Measurements from ENCODE around the gene LGALS14. TPM values are rescaled to one million over a fixed set of nuclear protein-coding genes. Genes with fewer than 3 reads are reported as not detected.

The LGALS14 gene
- total RNA-seq, 2 experiments from 2014 or later = not detected

DNA sequence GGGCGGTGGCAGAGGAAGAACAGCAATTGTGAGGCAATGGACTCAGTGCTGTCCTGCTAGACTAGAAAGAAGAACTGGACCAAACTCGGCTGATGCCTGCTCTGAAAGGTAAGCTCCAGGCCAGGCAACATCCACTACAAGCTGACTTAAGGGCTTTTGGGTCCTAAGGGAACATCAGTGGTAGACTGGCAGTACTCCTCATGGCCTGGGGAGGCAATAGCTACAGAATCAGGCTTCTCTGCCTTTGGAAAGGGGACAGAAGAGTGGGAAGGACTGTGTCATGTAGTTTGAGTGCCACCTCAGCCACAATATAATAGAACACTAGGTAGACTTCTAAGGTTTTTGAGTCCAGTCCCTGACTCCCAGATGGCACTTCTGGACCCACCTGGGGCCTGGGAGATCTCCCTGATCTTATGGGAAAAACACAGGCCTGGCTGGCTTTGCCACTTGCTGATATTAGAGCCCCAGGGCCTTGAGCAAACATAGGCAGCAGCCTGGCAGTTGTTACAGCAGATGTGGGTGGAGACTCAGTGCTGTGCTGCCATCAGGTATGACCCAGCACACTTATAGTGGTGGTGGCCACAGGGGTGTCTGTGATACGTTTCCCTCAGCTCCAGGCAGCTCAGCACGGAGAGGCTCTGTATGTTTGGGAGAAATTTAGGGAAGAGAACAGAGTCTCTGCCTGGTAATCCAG, 42.7 kb downstream of the LGALS14 start:
- no peak for DNase-seq (ENCODE audit: low spot score)
- CTCF ChIA-PET (ENCODE audit: unreplicated experiment) = no interaction called here
- H3K36me3 ChIP-seq (ENCODE audit: insufficient read depth, low read length) = no peaks in the 10 kb centered on the region
- H3K9me3 ChIP-seq (ENCODE audit: low read length) = no peaks in the 10 kb centered on the region
- H3K4me1 ChIP-seq (ENCODE audit: insufficient read depth, low read length, poor library complexity, severe bottlenecking) = no peaks in the 10 kb centered on the region
- TF ChIP-seq, protein P1, sequence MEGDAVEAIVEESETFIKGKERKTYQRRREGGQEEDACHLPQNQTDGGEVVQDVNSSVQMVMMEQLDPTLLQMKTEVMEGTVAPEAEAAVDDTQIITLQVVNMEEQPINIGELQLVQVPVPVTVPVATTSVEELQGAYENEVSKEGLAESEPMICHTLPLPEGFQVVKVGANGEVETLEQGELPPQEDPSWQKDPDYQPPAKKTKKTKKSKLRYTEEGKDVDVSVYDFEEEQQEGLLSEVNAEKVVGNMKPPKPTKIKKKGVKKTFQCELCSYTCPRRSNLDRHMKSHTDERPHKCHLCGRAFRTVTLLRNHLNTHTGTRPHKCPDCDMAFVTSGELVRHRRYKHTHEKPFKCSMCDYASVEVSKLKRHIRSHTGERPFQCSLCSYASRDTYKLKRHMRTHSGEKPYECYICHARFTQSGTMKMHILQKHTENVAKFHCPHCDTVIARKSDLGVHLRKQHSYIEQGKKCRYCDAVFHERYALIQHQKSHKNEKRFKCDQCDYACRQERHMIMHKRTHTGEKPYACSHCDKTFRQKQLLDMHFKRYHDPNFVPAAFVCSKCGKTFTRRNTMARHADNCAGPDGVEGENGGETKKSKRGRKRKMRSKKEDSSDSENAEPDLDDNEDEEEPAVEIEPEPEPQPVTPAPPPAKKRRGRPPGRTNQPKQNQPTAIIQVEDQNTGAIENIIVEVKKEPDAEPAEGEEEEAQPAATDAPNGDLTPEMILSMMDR (conservative IDR thresholded peaks at IDR 0.05; ENCODE audit: low read length) = no peak
- no peak for TF ChIP-seq EZH2phosphoT487 (IDR thresholded peaks at IDR 0.05; ENCODE audit: borderline replicate concordance, low read depth, low read length)
- POLR2A ChIA-PET = no interaction called here
- no peak overlapping the region for H3K27ac ChIP-seq (ENCODE audit: low read depth, low read length, poor library complexity, severe bottlenecking)
- H4K20me1 ChIP-seq (ENCODE audit: insufficient read depth, low read length) = no peaks in the 10 kb centered on the region
- no peak overlapping the region for H3K4me2 ChIP-seq (ENCODE audit: low read length)
- H3K79me2 ChIP-seq (ENCODE audit: insufficient read depth, low read depth, low read length) = no peaks in the 10 kb centered on the region
- H2AFZ ChIP-seq (ENCODE audit: low read length) = no peak overlapping the region
- intact Hi-C loops (cut with micrococcal nuclease; ENCODE audit: unreplicated experiment) = no loop called here
- no peaks in the 10 kb centered on the region for H3K9me2 ChIP-seq (ENCODE audit: insufficient read depth, low read length)
- BruUV-seq (replicated peaks) = no TSS peak
- no peak overlapping the region for H3K4me3 ChIP-seq (ENCODE audit: low read depth, low read length, poor library complexity, severe bottlenecking)

DNA sequence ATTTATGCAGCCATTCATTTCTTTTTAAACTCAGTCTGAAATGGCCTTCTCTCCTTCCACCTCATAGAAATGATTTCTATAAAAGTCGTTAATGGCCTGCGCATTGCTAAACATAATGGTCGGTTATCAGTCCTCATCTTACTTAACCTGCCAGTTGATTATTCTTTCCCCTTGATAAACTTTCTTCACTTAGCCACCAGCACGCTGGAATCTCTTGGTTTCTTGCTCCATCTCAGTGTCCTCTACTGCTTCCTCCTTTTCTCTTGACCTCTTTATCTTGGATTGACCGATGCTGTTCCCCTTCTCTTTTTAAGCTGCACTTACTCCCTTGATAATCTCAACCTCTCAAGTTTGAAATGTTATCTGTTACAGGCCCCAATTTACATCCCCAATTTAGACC, 45.7 kb downstream of the LGALS14 start:
- intact Hi-C loops (cut with micrococcal nuclease; ENCODE audit: unreplicated experiment) = no loop called here
- Histone ChIP-seq H3K79me2 (ENCODE audit: insufficient read depth, low read depth, low read length) (no peaks in the 10 kb centered on the region), H3K4me3 (ENCODE audit: low read depth, low read length, poor library complexity, severe bottlenecking) (no peak overlapping the region), H3K9me2 (ENCODE audit: insufficient read depth, low read length) (no peaks in the 10 kb centered on the region), H3K27ac (ENCODE audit: low read depth, low read length, poor library complexity, severe bottlenecking) (no peak overlapping the region), H3K4me2 (ENCODE audit: low read length) (no peak overlapping the region), H2AFZ (ENCODE audit: low read length) (no peak overlapping the region), H3K36me3 (ENCODE audit: insufficient read depth, low read length) (no peaks in the 10 kb centered on the region), H3K9me3 (ENCODE audit: low read length) (no peaks in the 10 kb centered on the region), H4K20me1 (ENCODE audit: insufficient read depth, low read length) (no peaks in the 10 kb centered on the region), H3K4me1 (ENCODE audit: insufficient read depth, low read length, poor library complexity, severe bottlenecking) (no peaks in the 10 kb centered on the region)
- POLR2A ChIA-PET = no interaction called here
- TF ChIP-seq, protein P1 (conservative IDR thresholded peaks at IDR 0.05; ENCODE audit: low read length) = no peak
- no peak for TF ChIP-seq EZH2phosphoT487 (IDR thresholded peaks at IDR 0.05; ENCODE audit: borderline replicate concordance, low read depth, low read length)
- CTCF ChIA-PET (ENCODE audit: unreplicated experiment) = no interaction called here
- no peak for DNase-seq (ENCODE audit: low spot score)
- BruUV-seq (replicated peaks) = no TSS peak

DNA sequence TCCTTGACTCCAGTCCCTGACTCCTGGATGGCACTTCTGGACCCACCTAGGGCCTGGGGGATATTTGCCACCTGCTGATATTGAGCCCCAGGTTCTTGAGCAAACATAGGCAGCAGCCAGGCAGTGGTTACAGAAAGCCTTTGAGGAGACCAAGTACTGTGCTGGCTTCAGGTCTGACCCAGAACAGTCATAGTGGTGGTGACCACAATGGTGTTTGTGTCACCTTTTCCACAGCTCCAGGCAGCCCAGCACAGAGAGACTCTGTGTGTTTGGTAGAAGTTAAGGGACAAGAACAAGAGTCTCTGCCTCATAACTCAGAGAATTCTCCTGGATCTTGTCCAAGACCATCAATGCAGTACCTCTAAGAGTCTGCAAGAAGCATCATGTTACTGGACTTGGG, 48.1 kb downstream of the LGALS14 start:
- H3K27ac ChIP-seq (ENCODE audit: low read depth, low read length, poor library complexity, severe bottlenecking) = no peak overlapping the region
- intact Hi-C loops (cut with micrococcal nuclease; ENCODE audit: unreplicated experiment) = no loop called here
- no peaks in the 10 kb centered on the region for H3K9me2 ChIP-seq (ENCODE audit: insufficient read depth, low read length)
- ChIA-PET POLR2A (no interaction called here), CTCF (ENCODE audit: unreplicated experiment) (no interaction called here)
- no peak overlapping the region for H2AFZ ChIP-seq (ENCODE audit: low read length)
- no TSS peak for BruUV-seq (replicated peaks)
- no peaks in the 10 kb centered on the region for H3K4me1 ChIP-seq (ENCODE audit: insufficient read depth, low read length, poor library complexity, severe bottlenecking)
- no peak for DNase-seq (ENCODE audit: low spot score)
- no peaks in the 10 kb centered on the region for H3K36me3 ChIP-seq (ENCODE audit: insufficient read depth, low read length)
- H3K79me2 ChIP-seq (ENCODE audit: insufficient read depth, low read depth, low read length) = no peaks in the 10 kb centered on the region
- no peaks in the 10 kb centered on the region for H3K9me3 ChIP-seq (ENCODE audit: low read length)
- H3K4me3 ChIP-seq (ENCODE audit: low read depth, low read length, poor library complexity, severe bottlenecking) = no peak overlapping the region
- H4K20me1 ChIP-seq (ENCODE audit: insufficient read depth, low read length) = no peaks in the 10 kb centered on the region
- no peak overlapping the region for H3K4me2 ChIP-seq (ENCODE audit: low read length)
- TF ChIP-seq, protein P1 (conservative IDR thresholded peaks at IDR 0.05; ENCODE audit: low read length) = no peak
- no peak for TF ChIP-seq EZH2phosphoT487 (IDR thresholded peaks at IDR 0.05; ENCODE audit: borderline replicate concordance, low read depth, low read length)

Measured in OCI-LY7 (cell line).